OCI-LY1 (cell line): ENCODE results near the gene SIRPG.

ENCODE experiments used
- H2AFZ ChIP-seq: fragments of 200-600 bp; sonication (generic), shearing (Covaris generic); 2 replicates; pipeline ENCODE4 v1.6.0; 2014; ENCODE audit warnings: antibody characterized with exemption, mild to moderate bottlenecking, low read length
- H3F3A ChIP-seq: fragments of 200-600 bp; sonication (generic), shearing (Covaris generic); 2 replicates; pipeline ENCODE4 v1.6.0; 2014; ENCODE audit warnings: mild to moderate bottlenecking, antibody characterized with exemption, low read length, moderate library complexity; ENCODE audit not compliant: insufficient read depth
- H3K27ac ChIP-seq: fragments of 200-600 bp; sonication (generic); 2 replicates; pipeline ENCODE4 v1.5.1; 2014; ENCODE audit warnings: low read length, mixed run types, mild to moderate bottlenecking, low read depth; ENCODE audit not compliant: poor library complexity, severe bottlenecking
- H3K27me3 ChIP-seq: fragments of 200-600 bp; sonication (generic); 2 replicates; pipeline ENCODE4 v1.6.0; 2014; ENCODE audit warnings: antibody characterized with exemption, mild to moderate bottlenecking, low read length, moderate library complexity; ENCODE audit not compliant: insufficient read depth
- H3K36me3 ChIP-seq: fragments of 200-600 bp; sonication (generic); 2 replicates; pipeline ENCODE4 v1.6.1; 2014; ENCODE audit warnings: mild to moderate bottlenecking, antibody characterized with exemption, low read length, moderate library complexity, mixed read lengths; ENCODE audit not compliant: insufficient read depth
- H3K4me1 ChIP-seq: fragments of 200-600 bp; sonication (generic); 2 replicates; pipeline ENCODE4 v1.5.1; 2014; ENCODE audit warnings: mild to moderate bottlenecking, low read length, moderate library complexity; ENCODE audit not compliant: insufficient read depth, severe bottlenecking
- H3K4me2 ChIP-seq: fragments of 200-600 bp; sonication (generic), shearing (Covaris generic); 2 replicates; pipeline ENCODE4 v1.6.1; 2014; ENCODE audit warnings: low read length
- H3K4me3 ChIP-seq: fragments of 200-600 bp; sonication (generic); 2 replicates; pipeline ENCODE4 v1.5.1; 2014; ENCODE audit warnings: low read length, low read depth, mild to moderate bottlenecking, mixed read lengths; ENCODE audit not compliant: poor library complexity, severe bottlenecking
- H3K79me2 ChIP-seq: fragments of 200-600 bp; shearing (Covaris generic); 2 replicates; pipeline ENCODE4 v1.6.1; 2016; ENCODE audit warnings: mixed run types, low read length, mixed read lengths; ENCODE audit not compliant: insufficient read depth
- H3K9ac ChIP-seq: fragments of 200-600 bp; sonication (generic), shearing (Covaris generic); 2 replicates; pipeline ENCODE4 v1.6.1; 2014; ENCODE audit warnings: mild to moderate bottlenecking, low read length, mixed read lengths
- H3K9me2 ChIP-seq: fragments of 200-600 bp; sonication (generic), shearing (Covaris generic); 2 replicates; pipeline ENCODE4 v1.6.1; 2014; ENCODE audit warnings: low read depth, mild to moderate bottlenecking, low read length, mixed read lengths
- H3K9me3 ChIP-seq: fragments of 200-600 bp; shearing (Covaris generic); 2 replicates; pipeline ENCODE4 v1.6.1; 2014; ENCODE audit warnings: low read length, mixed read lengths
- H4K20me1 ChIP-seq: fragments of 200-600 bp; sonication (generic), shearing (Covaris generic); 2 replicates; pipeline ENCODE4 v1.6.0; 2016; ENCODE audit warnings: mild to moderate bottlenecking, low read length; ENCODE audit not compliant: insufficient read depth
- EZH2 ChIP-seq: fragments of 200-600 bp; sonication (generic), shearing (Covaris generic); IDR thresholded peaks from 2 replicates; pipeline ENCODE4 v1.8.0; 2017; ENCODE audit warnings: borderline replicate concordance, mixed run types, mild to moderate bottlenecking, antibody characterized with exemption, low read length, moderate library complexity, mixed read lengths
- TF ChIP-seq, protein P1 (sequence below): fragments of 200-600 bp; sonication (generic), shearing (Covaris generic); IDR thresholded peaks from 2 replicates; pipeline ENCODE4 v1.5.1; 2017; ENCODE audit warnings: mild to moderate bottlenecking, antibody characterized with exemption, low read length, moderate library complexity, mixed read lengths

Gene SIRPG

DNA sequence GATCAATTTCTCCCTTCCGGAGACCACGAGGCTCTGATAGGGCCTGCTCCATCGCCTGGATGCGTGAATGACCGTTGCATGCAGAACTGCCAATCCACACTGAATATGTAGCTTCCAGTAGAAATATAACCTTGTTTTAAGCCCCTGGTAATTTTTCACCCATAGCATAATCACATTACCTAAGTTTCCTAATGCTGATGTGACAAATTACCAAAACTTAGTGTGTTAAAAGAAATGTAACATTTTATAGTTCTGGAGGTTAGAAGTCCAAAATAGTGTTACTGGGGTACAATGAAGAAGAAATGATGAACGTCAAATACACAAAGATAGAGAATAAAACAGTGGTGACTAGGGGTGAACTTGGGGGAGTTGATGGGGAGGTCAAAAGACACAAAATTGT lies 78.1 kb downstream of the SIRPG start:
- Histone ChIP-seq H4K20me1 (no peaks in the 10 kb centered on the region), H3K4me2 (no peak overlapping the region), H3K4me1 (no peaks in the 10 kb centered on the region), H3K4me3 (no peak overlapping the region), H3K36me3 (no peaks in the 10 kb centered on the region), H3K9ac (no peak overlapping the region), H3K9me3 (no peaks in the 10 kb centered on the region), H3K9me2 (no peaks in the 10 kb centered on the region), H3F3A (no peaks in the 10 kb centered on the region), H3K79me2 (no peaks in the 10 kb centered on the region), H3K27me3 (no peaks in the 10 kb centered on the region), H3K27ac (no peak overlapping the region), H2AFZ (no peak overlapping the region)
- TF ChIP-seq, protein P1, sequence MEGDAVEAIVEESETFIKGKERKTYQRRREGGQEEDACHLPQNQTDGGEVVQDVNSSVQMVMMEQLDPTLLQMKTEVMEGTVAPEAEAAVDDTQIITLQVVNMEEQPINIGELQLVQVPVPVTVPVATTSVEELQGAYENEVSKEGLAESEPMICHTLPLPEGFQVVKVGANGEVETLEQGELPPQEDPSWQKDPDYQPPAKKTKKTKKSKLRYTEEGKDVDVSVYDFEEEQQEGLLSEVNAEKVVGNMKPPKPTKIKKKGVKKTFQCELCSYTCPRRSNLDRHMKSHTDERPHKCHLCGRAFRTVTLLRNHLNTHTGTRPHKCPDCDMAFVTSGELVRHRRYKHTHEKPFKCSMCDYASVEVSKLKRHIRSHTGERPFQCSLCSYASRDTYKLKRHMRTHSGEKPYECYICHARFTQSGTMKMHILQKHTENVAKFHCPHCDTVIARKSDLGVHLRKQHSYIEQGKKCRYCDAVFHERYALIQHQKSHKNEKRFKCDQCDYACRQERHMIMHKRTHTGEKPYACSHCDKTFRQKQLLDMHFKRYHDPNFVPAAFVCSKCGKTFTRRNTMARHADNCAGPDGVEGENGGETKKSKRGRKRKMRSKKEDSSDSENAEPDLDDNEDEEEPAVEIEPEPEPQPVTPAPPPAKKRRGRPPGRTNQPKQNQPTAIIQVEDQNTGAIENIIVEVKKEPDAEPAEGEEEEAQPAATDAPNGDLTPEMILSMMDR: no peak
- no peak for TF ChIP-seq EZH2
